Glomerular endothelial cell (primary cell): Measurements from ENCODE around the gene FGFR2. TPM values are rescaled to one million over a fixed set of nuclear protein-coding genes. Genes with fewer than 3 reads are reported as not detected.
"Not testable (repeated sequence)": the region's sequence is repeated elsewhere in the genome, so short reads cannot be mapped to it uniquely, and the experiment has no call there.

Source experiments
- DNase-seq: peaks from one replicate; pipeline ENCODE4 v3.0.0-alpha.2; 2011; ENCODE audit warnings: low read depth, low spot score; ENCODE audit errors: extremely low read depth
- total RNA-seq: library from RNA; depleted of rRNA; stranded (reverse); fragments of >200 nt; gene quantifications from 2 replicates; pipeline ENCODE4 v1.2.3, GENCODE V29; 2015

The FGFR2 gene
- total RNA-seq, 1 donor from 2014 or later, result 0.23 TPM

DNA sequence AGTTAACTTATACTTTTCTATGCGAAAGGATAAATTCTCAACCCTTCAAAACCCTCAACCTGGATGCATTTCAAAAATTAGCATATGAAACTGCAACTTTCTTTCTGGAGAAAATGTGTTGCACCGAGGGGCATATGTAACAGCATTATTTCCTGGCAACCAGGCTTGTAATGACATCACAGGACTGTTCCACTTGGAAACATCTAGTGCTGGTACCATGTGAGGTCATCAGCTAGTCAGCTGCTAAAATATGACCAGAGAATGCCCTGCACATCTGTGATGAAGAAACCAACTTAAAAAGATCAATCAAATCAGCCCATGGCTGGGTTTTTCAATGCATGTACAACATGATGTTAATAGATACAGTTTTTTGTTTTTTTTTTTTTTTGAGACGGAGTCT, 40.0 kb downstream of the FGFR2 start:
- DNase-seq, result no peak

DNA sequence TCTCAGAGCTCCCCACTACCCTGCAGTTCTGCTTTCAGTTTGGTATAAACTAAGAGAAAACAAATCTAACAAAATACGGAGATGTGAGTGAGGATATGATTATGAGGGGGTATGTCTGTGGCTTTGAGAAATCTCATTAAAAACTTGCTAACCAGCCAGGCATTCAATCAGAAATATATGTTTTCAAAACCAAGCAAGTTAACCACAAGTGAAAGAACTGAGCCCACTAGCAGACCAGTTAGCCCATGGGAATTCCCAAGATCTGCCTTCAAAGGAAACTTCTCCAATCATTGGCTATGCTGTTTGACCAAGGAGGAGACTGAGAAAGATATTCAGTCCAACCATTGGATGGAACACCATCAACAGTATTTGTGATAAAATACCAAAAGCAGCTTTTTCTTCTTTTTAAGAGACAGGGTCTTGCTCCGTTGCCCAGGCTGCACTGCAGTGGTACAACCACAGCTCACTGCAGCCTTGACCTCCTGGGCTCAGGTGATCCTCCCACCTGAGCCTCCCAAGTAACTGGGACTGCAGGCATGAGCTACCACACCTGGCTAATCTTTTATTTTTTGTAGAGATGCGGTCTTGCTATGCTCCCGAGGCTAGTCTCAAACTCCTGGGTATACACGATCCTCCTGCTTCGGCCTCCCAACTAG, 41.2 kb downstream of the FGFR2 start:
- DNase-seq, result no peak

DNA sequence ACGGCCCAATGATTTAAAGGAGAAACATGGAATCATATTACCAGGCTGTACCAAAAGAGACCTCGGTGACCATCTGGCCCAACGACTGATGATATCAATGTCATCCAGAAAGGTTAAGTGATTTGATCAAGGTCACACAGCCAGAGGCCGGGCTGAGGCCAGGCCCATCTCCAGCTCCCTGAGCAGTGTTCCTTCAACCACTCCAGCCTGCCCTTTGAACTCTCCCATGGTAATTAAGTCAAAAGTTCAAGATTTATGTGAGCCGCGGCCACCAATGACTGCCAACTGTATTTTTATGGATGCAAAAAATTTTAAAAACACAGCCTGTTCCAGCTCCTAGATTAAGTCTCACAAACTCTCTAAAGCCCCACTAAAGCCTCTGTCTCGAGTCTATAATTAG, 41.8 kb downstream of the FGFR2 start:
- no peak for DNase-seq

DNA sequence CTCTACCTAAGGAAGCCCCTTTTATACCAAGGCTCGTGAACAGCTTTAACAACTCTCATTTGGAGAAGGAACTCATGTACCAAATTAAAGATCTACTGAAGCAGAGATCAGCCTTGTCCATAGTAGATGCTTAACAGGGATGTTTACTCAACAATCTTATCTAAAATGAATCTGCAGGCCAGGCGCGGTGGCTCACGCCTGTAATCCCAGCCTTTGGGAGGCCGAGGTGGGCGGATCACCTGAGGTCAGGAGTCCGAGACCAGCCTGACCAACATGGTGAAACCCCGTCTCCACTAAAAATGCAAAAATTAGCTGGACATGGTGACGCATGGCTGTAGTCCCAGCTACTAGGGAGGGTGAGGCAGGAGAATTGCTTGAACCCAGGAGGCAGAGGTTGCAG, 43.3 kb downstream of the FGFR2 start:
- not testable (repeated sequence) for DNase-seq

DNA sequence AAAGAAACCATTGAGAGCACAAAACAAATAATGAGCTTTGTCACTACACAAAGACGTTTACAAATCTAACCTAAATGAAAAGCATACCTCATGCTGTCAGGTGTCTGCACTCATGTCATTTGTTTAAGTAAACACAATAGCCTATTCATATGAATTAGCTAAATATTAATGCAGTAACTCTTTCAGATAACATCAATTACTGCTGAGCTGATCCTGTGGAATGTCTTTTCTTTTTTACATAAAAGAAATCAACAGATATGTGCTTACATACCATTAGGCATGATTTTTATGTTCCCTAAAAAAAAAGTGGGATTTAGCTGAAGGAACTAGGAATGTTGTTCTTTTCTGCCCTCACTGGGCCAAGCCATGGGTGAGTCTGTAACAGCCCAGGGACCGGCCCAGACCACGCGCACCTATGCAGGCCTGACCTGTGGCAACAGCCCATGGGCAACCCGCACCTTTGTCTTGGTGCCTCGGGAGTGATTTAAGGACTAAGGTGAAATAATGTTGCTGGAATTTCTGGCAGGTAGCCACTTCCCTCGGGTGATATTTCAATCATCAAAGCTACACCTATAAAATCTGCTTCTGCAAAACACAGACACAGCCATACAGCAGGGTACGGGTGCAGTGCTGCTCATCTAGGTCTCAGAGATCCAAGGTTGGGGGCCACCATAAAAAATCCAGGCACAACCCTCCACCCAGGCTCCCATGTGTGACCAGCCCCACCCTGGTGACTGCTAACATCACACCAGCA, 44.6 kb downstream of the FGFR2 start:
- DNase-seq, result no peak

DNA sequence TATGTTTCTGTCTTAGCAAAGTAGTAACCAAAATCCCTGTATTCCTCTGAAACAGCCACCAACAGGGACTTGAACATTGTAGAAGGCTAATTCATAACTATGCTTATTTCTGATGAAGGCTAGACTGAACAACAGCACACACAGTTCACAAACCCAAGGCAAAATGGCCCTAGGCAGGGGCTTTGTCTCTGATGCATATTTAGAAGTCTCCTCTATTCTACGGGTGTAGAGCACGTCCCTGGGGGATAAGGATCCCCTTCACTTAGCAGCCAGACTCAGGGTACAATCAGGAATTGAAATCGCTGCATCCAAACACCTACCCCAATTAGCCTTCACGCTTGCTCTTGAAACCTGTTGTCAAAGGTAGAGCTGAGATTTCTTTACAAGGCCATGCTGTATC, 45.5 kb downstream of the FGFR2 start:
- no peak for DNase-seq

DNA sequence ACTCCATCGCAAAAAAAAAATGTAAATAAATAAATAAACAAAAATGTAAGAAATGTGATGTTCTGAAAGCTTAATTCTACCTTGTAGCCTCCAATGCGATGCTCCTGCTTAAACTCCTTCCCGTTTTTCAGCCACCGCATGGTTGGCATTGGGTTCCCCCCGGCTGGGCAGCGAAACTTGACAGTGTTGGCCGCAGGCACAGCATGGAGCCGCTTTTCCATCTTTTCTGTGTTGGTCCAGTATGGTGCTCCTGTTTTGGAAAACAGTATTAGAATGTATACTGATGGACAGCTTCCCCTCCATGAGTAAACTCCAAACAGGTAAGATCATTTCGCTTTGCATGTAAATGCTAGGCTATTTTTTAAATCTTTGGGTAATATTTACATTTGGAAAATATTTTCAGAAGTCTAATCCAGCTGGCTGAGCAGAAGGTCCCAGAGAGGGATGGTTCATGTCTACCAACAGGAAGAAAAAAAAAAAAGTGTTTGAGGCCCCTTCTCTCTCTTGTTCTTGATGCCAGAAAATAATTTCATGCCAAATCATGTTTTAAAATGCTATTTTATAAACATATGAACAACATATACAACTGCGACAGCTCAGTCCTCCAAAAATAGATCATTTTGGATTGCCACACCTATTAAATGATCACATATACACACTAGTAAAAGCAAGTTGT, 46.9 kb downstream of the FGFR2 start:
- no peak for DNase-seq

DNA sequence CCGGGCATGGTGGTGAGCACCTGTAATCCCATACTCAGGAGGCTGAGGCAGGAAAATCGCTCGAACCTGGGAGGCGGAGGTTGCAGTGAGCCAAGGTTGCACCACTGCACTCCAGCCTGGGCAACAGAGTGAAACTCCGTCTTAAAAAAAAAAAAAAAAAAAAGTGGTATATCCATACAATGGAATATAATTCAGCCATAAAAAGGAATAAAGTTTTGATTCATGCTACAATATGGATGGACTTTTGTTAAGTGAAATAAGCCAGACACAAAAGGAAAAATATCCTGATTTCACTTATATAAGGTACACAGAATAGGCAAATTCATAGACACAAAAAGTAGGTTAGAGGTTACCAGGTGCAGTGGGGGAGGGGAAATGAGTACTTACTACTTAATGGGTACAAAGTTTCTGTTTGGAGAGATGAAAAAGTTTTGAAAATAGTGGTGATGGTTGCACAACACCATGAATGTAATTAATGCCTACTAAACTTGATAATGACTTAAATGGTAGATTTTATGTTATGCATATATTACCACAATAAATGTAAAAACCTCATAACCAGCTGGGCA, 53.9 kb downstream of the FGFR2 start:
- no peak for DNase-seq

DNA sequence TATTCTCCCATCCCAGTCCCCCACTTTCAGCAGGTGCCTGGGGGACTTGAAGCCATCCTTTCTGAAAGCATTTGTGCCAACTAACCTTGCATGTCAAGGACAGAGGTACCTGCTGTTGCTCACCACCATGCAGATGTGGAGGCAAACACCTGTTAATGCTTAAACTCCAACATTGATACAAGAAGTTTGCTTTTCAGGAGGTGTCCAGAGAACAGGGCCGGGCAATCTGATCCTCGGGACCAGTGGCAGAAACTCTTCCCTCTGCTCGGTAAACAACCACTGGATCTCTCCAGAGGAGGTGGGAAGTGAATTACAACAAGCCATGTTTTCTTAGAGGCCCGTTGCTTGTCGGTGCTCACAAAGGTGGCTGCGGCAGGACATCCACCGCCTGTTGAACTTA, 54.7 kb downstream of the FGFR2 start:
- DNase-seq, result no peak

DNA sequence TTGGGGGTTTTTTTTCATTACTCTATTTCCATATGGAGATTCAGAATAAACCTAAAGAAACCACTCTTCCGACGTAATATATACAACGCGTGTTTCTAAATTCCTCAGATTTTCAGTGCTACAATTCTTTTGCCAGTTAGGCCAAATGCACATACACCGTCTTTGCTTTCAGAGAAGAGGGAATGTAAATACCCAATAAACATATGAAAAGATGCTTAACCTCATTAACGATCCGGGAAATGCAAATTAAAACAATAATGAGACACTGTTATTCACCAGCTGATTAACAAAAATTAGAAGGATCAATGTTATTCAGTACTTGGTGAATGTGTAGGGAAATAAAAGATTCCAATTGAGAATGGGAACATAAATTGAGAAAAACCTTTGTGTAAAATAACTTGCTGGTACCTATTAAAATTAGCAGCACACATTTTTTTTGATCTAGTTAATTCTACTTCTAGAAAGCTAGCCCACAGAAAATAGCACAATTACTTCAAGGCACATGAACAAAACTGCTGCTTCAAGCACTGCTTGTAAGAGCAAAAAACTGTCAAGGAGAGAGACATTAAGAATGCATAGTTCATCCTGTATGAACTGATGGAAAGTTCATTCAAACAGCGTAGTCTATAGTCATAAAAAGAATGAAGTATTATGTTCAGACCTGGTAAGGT, 56.7 kb downstream of the FGFR2 start:
- DNase-seq, result no peak

DNA sequence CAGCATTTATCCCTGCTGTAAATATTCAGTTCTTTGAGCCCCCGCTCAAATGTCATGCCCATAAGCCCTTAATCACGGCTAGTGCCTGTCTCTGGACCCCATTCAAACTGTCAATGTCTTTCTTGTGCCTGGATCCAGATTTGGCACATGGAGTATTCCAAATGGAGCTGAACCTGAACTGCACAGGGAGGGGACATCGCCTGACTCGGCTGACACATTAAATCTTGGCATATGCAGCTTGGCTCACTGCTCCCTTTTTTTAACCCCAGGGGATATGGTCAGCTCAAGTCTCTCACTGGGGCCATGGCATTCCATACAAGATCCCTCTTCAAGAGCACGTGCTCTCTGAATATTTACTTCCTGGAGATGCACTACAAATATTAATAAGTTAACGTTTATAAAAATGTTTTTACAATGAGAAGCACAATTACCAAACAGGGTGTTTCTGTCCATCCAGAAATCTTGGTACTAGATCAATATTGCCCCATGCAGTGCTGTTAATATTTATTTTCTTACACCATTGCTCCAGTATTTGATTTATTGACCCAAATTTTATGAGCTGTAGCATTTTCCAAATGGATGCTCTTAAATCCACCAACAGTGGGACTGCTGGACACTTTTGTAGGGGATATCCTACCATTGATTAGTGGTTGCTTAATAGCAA, 57.4 kb downstream of the FGFR2 start:
- DNase-seq, result no peak

DNA sequence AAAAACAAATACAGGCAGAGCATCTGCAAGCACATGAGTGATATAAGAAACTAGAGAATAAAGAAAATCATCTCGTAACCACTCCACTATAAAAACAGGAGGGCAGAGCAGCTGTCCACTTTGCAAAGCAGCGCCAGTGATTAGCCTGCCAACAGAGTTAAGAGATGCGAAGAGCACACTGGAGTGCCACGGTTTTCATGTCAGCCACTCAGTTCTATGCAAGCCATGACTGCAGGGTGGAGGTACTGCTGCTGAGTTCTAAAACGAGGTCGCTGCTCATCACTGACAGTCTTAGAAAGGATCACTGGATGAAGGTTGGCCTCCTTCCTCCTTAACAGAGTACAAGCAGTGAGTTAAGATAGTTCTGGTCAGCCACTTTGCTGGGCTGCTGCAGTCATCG, 58.5 kb downstream of the FGFR2 start:
- no peak for DNase-seq

DNA sequence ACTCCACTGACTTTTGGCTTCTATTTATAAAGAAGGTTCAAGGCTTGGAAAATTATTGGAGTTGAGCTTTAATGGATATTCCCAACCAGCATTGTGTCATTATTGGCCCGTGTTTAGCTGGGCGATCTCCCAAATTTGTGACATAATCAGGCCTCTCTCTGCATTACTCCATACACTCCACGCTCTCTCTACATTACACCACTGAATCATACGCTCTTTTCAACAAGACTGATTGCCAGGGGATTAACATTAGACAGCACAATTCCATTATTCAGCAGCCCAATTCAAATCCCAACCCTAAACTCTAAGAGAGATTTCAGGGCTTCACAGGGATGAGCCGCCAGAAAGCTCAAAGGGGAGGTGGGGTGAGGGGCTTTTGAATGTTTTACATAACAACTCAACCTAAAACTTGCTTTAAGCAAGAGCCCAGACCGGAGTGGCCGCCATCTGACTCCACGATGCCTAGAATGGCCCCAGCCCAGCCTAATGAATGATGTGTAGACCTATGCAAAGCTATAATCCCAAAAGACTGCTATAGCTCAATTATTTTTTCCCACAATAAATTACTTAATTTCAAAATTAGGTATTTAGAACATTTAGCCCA, 61.8 kb downstream of the FGFR2 start:
- DNase-seq, result no peak

DNA sequence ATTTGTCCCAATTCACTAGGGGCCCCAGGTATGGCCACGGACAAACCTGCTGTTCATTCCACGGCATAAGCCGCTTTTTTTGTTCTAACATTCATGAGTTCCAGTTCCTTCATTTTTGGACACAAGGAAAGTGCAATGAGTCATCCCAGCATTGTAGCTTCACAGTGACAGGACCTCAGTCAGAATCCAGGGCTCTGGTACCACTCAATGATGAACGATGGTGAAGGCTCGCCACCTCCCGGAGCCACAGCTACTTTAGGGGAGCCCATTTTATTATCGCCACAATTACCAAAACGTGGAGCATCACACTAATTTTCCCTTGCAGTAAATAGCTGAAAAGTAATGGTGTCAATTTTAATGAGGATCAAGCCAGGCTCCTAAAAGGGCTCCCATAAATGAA, 62.9 kb downstream of the FGFR2 start:
- no peak for DNase-seq

DNA sequence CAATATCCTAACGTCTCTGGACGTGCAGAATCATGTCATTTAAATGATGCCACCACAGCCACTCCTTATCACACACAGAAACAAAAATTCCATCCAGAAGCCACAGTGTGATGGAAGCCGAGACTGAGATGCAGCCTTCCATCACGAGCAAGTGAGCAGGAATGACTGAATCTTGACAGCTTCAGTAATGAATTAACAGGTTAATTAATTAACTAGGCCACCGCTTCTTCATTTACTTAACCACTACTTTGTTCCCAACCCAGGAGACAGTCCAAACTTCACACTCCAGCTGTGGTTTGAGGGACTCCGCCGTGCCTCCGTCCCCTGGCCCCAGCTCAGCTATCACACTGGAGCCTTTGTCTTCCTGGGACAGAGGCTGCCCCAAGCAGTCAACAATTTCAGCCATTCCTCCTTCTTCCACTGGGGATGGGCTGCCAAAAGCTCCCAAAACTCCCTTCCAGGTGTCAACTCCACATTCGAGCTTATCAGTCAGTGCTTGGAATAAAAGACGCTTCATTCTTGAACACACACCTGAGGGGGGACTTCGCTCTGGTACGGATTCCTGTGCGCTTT, 65.9 kb downstream of the FGFR2 start:
- no peak for DNase-seq

DNA sequence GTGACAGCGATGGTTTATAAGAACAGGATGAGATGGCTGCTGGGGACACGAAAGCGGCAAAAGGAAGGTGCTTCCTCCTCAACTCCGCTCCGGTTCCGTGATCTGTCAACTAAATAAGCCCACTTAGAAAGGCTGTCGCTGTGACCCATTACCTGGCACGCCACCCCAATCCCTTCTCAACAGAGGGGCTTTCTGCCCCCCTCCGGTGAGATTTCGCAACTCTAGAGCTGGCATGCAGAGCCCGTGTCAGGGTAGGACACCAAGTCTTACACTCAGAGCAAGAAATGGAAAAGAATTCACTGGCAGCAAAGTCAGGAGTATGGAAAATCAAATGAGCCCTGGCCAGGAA, 66.4 kb downstream of the FGFR2 start:
- no peak for DNase-seq

DNA sequence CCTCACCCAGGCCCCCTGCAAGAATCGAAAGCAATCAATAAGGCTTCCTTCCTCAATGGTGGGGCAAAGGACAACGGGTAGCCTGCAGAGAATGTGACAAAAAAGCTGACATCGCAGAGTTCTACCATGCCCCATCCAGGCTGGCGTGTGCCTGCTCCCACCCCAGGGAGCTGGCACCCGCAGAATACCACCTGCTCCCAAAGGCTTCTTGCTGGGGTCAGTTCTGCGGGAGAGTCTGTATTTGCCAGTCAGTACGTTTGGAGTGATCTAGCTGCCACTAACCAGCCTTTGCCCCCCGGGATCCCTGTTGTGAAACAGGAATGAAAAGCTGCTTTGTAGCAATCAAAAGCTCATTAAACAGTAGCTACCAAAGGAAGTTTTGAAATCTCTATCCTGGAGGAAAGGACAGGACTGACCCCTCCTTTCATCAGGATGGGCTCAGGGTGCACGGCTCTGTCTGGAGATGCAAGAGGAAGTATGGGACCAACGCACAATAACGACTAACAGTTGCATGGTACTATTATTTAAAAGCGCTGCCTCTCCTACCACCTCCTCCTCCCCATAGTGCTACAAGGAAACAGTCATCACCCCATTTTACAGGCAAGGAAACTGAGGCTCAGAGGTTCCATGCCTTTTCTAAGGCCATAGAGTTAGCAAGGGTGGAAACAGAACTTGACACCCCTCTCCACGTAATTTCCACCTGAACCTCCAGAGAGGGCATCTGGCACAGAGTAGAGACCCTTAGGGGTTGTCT, 67.0 kb downstream of the FGFR2 start:
- no peak for DNase-seq

DNA sequence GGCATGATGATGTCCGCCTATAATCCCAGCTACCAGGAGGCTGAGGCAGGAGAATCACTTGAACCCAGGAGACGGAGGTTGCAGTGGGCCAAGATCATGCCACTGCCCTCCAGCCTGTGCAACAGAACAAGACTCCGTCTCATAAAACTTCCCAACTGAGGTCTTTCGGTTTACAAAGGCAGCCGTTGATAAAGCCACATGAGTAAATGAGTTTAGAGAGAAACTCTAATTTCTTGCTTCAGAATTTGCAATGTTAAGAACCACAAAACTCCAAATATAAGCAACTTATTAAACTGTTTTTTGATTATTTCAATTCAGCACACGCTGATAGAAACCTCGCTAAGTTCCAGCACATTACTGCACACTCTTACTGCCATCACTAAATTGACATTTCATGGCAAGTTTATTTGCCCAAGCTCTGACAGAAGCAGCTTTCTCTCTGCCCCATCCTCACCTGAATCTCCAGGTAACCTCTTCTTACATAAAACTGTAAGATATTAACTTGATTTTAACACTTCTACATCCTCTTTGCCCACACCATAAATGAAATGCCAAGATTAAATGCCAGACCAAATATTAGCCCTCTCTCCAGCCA, 67.7 kb downstream of the FGFR2 start:
- no peak for DNase-seq

DNA sequence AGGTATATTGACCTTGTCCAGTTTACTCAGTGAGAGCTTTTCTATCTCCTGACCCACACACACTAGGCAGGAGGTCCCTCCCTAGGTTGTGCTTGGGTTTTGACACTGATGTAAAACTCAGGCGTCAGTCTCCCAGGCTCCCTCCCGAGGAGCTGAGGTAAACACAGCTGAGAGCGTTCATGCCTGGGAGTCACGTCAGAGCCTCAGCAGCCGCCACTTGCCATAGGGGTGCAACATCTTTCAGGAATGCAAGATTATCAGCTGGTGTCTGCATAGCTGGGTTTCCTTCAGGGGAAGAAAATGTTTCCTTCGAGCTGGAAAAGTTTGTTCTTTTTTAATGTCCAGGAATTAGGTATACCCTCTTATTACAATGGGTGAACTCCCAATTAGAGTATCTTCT, 70.6 kb downstream of the FGFR2 start:
- DNase-seq, result no peak
